ENCODE data around the gene MEN1. TPM values are rescaled to one million over a fixed set of nuclear protein-coding genes. Genes with fewer than 3 reads are reported as not detected.

The MEN1 gene
- total and polyA plus RNA-seq, 2 experiments from 2014 or later: 13.2 to 24.6 TPM

- Histone ChIP-seq H3K27ac (no peak overlapping the region), H4K20me1 (ENCODE audit: insufficient read depth) (no peaks in the 10 kb centered on the region), H3K9ac (no peak overlapping the region), H3K27me3 (replicated peaks; ENCODE audit: insufficient read depth) (no peaks in the 10 kb centered on the region), H3K79me2 (ENCODE audit: insufficient read depth) (no peaks in the 10 kb centered on the region), H3K4me2 (ENCODE audit: unreplicated experiment) (no peak overlapping the region), H2AFZ (no peak overlapping the region), H3K4me3 (no peak overlapping the region), H3K36me3 (ENCODE audit: low read depth) (peaks cover 9% of the 10 kb centered on the region; the same call in 1 of the 2 replicates), H3K4me1 (ENCODE audit: insufficient read depth) (peaks cover 7% of the 10 kb centered on the region; the same call in 1 of the 2 replicates), H3K9me2 (ENCODE audit: insufficient read depth) (no peaks in the 10 kb centered on the region), H3K9me3 (ENCODE audit: low read depth) (no peaks in the 10 kb centered on the region), H3F3A (ENCODE audit: insufficient read depth) (peaks cover 30% of the 10 kb centered on the region)
- TF ChIP-seq EZH2 (IDR thresholded peaks at IDR 0.05; ENCODE audit: insufficient read depth, poor library complexity, severe bottlenecking): no peak
- no peak for TF ChIP-seq EZH2phosphoT487 (IDR thresholded peaks at IDR 0.05; ENCODE audit: insufficient read depth, low read depth)
- DNase-seq: no peak
- WGBS, 2 experiments (ENCODE audit: low coverage in 1 of 2, low lambda C conversion rate in 2 of 2, missing lambda C conversion rate in 2 of 2): 79 to 81% methylated on average over 15 of the region's 15 CpGs
- in situ Hi-C loops (cut with MboI): no loop called here
Observed at GRCh38 chr11:64758330-64759079, 51.8 kb downstream of the MEN1 start.

DNA sequence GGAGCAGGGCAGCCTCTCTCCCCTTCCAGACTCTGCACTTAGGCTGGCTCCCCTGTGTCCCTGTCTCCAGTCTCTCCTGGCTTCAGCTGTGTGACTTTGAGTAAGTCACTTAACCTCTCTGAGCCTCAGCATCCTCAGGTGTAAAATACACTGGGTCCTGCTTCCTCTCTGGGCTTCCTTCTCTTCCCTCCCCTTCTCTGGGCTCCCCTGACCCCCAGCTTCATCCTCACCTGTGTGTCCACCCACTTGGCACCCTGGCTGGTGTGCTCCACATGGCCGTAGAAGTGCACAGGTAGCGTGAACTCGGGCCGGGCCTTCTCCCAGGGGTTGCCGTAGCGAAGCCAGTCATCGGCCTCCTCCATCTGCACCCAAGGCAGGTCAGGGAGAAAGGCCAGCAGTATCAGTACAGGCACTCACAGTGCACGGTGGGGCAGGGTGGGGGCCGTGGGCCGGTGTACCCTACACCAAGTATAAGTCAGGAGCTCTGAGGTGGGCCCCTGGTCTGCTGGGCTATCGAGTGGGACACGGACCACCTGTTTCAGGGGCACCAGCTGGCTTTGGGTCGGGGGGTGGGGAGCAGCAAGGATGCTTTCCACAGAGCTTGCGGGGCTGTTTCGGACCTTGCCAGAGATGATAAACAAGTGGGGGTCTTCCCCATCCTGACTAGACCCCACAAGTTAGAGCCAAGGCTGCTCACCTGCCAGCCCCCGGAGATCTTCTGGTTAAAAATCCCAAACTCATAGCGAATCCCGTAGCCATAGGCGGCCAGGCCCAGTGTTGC lies 52.6 kb downstream of the MEN1 start:
- Histone ChIP-seq H3F3A (ENCODE audit: insufficient read depth) (peaks cover 23% of the 10 kb centered on the region), H3K9ac (no peak overlapping the region), H4K20me1 (ENCODE audit: insufficient read depth) (no peaks in the 10 kb centered on the region), H3K27ac (no peak overlapping the region), H3K79me2 (ENCODE audit: insufficient read depth) (no peaks in the 10 kb centered on the region), H3K27me3 (replicated peaks; ENCODE audit: insufficient read depth) (no peaks in the 10 kb centered on the region), H2AFZ (no peak overlapping the region), H3K4me3 (no peak overlapping the region), H3K9me3 (ENCODE audit: low read depth) (no peaks in the 10 kb centered on the region), H3K4me2 (ENCODE audit: unreplicated experiment) (no peak overlapping the region), H3K36me3 (ENCODE audit: low read depth) (peaks cover 6% of the 10 kb centered on the region; the same call in 1 of the 2 replicates), H3K9me2 (ENCODE audit: insufficient read depth) (no peaks in the 10 kb centered on the region), H3K4me1 (ENCODE audit: insufficient read depth) (no peaks in the 10 kb centered on the region)
- WGBS, 2 experiments (ENCODE audit: low coverage in 1 of 2, low lambda C conversion rate in 2 of 2, missing lambda C conversion rate in 2 of 2): 75 to 79% methylated on average over 19 of the region's 19 CpGs
- in situ Hi-C loops (cut with MboI): no loop called here
- TF ChIP-seq EZH2phosphoT487 (IDR thresholded peaks at IDR 0.05; ENCODE audit: insufficient read depth, low read depth) (no peak), EZH2 (IDR thresholded peaks at IDR 0.05; ENCODE audit: insufficient read depth, poor library complexity, severe bottlenecking) (no peak)
- no peak for DNase-seq

GRCh38 chr11:64755681-64756361 lies 54.5 kb downstream of the MEN1 start:
- in situ Hi-C loops (cut with MboI): no loop called here
- Histone ChIP-seq H3K9ac (no peak overlapping the region), H3K36me3 (ENCODE audit: low read depth) (peaks cover 2% of the 10 kb centered on the region; the same call in 1 of the 2 replicates), H3K4me1 (ENCODE audit: insufficient read depth) (no peaks in the 10 kb centered on the region), H3K27ac (no peak overlapping the region), H2AFZ (no peak overlapping the region), H3K79me2 (ENCODE audit: insufficient read depth) (no peaks in the 10 kb centered on the region), H3K9me3 (ENCODE audit: low read depth) (no peaks in the 10 kb centered on the region), H4K20me1 (ENCODE audit: insufficient read depth) (no peaks in the 10 kb centered on the region), H3K4me2 (ENCODE audit: unreplicated experiment) (no peak overlapping the region), H3F3A (ENCODE audit: insufficient read depth) (peaks cover 6% of the 10 kb centered on the region), H3K27me3 (replicated peaks; ENCODE audit: insufficient read depth) (no peaks in the 10 kb centered on the region), H3K9me2 (ENCODE audit: insufficient read depth) (no peaks in the 10 kb centered on the region), H3K4me3 (no peak overlapping the region)
- 78 to 80% methylated on average over 11 to 13 of the region's 13 CpGs for WGBS, 2 experiments (ENCODE audit: low coverage in 1 of 2, low lambda C conversion rate in 2 of 2, missing lambda C conversion rate in 2 of 2)
- TF ChIP-seq EZH2 (IDR thresholded peaks at IDR 0.05; ENCODE audit: insufficient read depth, poor library complexity, severe bottlenecking) (no peak), EZH2phosphoT487 (IDR thresholded peaks at IDR 0.05; ENCODE audit: insufficient read depth, low read depth) (no peak)
- no peak for DNase-seq

GRCh38 chr11:64754919-64755662 lies 55.3 kb downstream of the MEN1 start:
- Histone ChIP-seq H4K20me1 (ENCODE audit: insufficient read depth) (no peaks in the 10 kb centered on the region), H3K36me3 (ENCODE audit: low read depth) (no peaks in the 10 kb centered on the region), H3K4me2 (ENCODE audit: unreplicated experiment) (no peak overlapping the region), H3F3A (ENCODE audit: insufficient read depth) (no peaks in the 10 kb centered on the region), H3K27me3 (replicated peaks; ENCODE audit: insufficient read depth) (no peaks in the 10 kb centered on the region), H3K4me1 (ENCODE audit: insufficient read depth) (no peaks in the 10 kb centered on the region), H3K4me3 (no peak overlapping the region), H2AFZ (no peak overlapping the region), H3K27ac (no peak overlapping the region), H3K9ac (no peak overlapping the region), H3K9me2 (ENCODE audit: insufficient read depth) (no peaks in the 10 kb centered on the region), H3K9me3 (ENCODE audit: low read depth) (no peaks in the 10 kb centered on the region), H3K79me2 (ENCODE audit: insufficient read depth) (no peaks in the 10 kb centered on the region)
- DNase-seq: no peak
- TF ChIP-seq EZH2 (IDR thresholded peaks at IDR 0.05; ENCODE audit: insufficient read depth, poor library complexity, severe bottlenecking) (no peak), EZH2phosphoT487 (IDR thresholded peaks at IDR 0.05; ENCODE audit: insufficient read depth, low read depth) (no peak)
- in situ Hi-C loops (cut with MboI): no loop called here
- WGBS, 2 experiments (ENCODE audit: low coverage in 1 of 2, low lambda C conversion rate in 2 of 2, missing lambda C conversion rate in 2 of 2): 89 to 90% methylated on average over 21 of the region's 21 CpGs
